Smooth muscle cell (in vitro differentiated cells): ENCODE data around the gene CNTN4. TPM values are rescaled to one million over a fixed set of nuclear protein-coding genes. Genes with fewer than 3 reads are reported as not detected.

Source experiments
- DNase-seq: peaks from one replicate; lab custom pipeline; 2025; ENCODE audit not compliant: unreplicated experiment; lab: John Stamatoyannopoulos, UW
- H2AFZ ChIP-seq: fragments of 200-600 bp; sonication (generic); 2 replicates; pipeline ENCODE4 v1.6.0; 2016; ENCODE audit warnings: antibody characterized with exemption, low read depth, mild to moderate bottlenecking
- H3F3A ChIP-seq: fragments of 200-600 bp; sonication (generic); 2 replicates; pipeline ENCODE4 v1.6.0; 2017; ENCODE audit warnings: antibody characterized with exemption, low read depth
- H3K27ac ChIP-seq: fragments of 200-600 bp; sonication (generic); 2 replicates; pipeline ENCODE4 v1.5.1; 2016; ENCODE audit warnings: low read depth, mild to moderate bottlenecking
- H3K27me3 ChIP-seq: fragments of 200-600 bp; sonication (generic); 2 replicates; pipeline ENCODE4 v1.6.1; 2016; ENCODE audit warnings: low read depth, mild to moderate bottlenecking
- H3K36me3 ChIP-seq: fragments of 200-600 bp; sonication (generic); 2 replicates; pipeline ENCODE4 v1.5.1; 2016; ENCODE audit warnings: low read depth
- H3K4me1 ChIP-seq: fragments of 200-600 bp; sonication (generic); 2 replicates; pipeline ENCODE4 v1.5.1; 2016; ENCODE audit warnings: low read depth
- H3K4me2 ChIP-seq: fragments of 200-600 bp; sonication (generic); 2 replicates; pipeline ENCODE4 v1.6.0; 2016; ENCODE audit warnings: mild to moderate bottlenecking
- H3K4me3 ChIP-seq: fragments of 200-600 bp; sonication (generic); 2 replicates; pipeline ENCODE4 v1.5.1; 2016; ENCODE audit warnings: mild to moderate bottlenecking
- H3K79me2 ChIP-seq: fragments of 200-600 bp; sonication (generic); 2 replicates; pipeline ENCODE4 v1.6.0; 2016; ENCODE audit warnings: low read depth, mild to moderate bottlenecking
- H3K9ac ChIP-seq: fragments of 200-600 bp; sonication (generic); 2 replicates; pipeline ENCODE4 v1.6.0; 2016; ENCODE audit warnings: low read depth
- H3K9me3 ChIP-seq: fragments of 200-600 bp; sonication (generic); replicated peaks from 2 replicates; pipeline ENCODE4 v1.5.1; 2016; ENCODE audit warnings: low read depth
- H4K20me1 ChIP-seq: fragments of 200-600 bp; sonication (generic); 2 replicates; pipeline ENCODE4 v1.6.0; 2016; ENCODE audit warnings: low read depth
- CTCF ChIP-seq: fragments of 200-600 bp; sonication (generic); IDR thresholded peaks from 2 replicates; pipeline ENCODE4 v1.5.1; 2017; ENCODE audit warnings: borderline replicate concordance, mild to moderate bottlenecking, antibody characterized with exemption; ENCODE audit not compliant: insufficient read depth, poor library complexity, severe bottlenecking
- WGBS: methylation state at CpG from one replicate; pipeline ENCODE4 v1.1.7; 2016; ENCODE audit warnings: low lambda C conversion rate; 5-methylcytosine and 5-hydroxymethylcytosine counted together
- polyA plus RNA-seq: library from polyadenylated mRNA; unstranded; fragments of >200 nt; fragmentation: Nextera tagmentation; extraction: Ambion mirVana; gene quantifications from 2 replicates; pipeline ENCODE4 v1.2.1, GENCODE V29; 2016
- total RNA-seq: library from RNA; depleted of rRNA; stranded (reverse); fragments of >200 nt; gene quantifications from 2 replicates; pipeline ENCODE4 v1.2.3, GENCODE V29; 2014

CNTN4 gene
- total and polyA plus RNA-seq, 2 experiments from 2014 or later, result 12.1 to 15.8 TPM

GRCh38 chr3:2889736-2890135 is 791.1 kb downstream of the CNTN4 start:
- H3K36me3 ChIP-seq, result no peaks in the 10 kb centered on the region
- peaks cover 67% of the 10 kb centered on the region for H3K27me3 ChIP-seq
- no peak overlapping the region for H3K4me2 ChIP-seq
- no peaks in the 10 kb centered on the region for H3F3A ChIP-seq
- H2AFZ ChIP-seq, result no peak overlapping the region
- H3K27ac ChIP-seq, result no peak overlapping the region
- no peak overlapping the region for H3K9ac ChIP-seq
- no peaks in the 10 kb centered on the region for H3K79me2 ChIP-seq
- 70% methylated on average over 2 of the region's 2 CpGs for whole genome bisulfite sequencing
- H3K4me1 ChIP-seq, result no peaks in the 10 kb centered on the region
- no peak for DNase-seq
- TF ChIP-seq CTCF, result no peak
- no peaks in the 10 kb centered on the region for H4K20me1 ChIP-seq
- no peak overlapping the region for H3K4me3 ChIP-seq
- no peaks in the 10 kb centered on the region for H3K9me3 ChIP-seq

- no peaks in the 10 kb centered on the region for H4K20me1 ChIP-seq
- DNase-seq, result no peak
- peaks cover 15% of the 10 kb centered on the region for H3K27me3 ChIP-seq
- H3F3A ChIP-seq, result no peaks in the 10 kb centered on the region
- H3K4me1 ChIP-seq, result no peaks in the 10 kb centered on the region
- H3K4me3 ChIP-seq, result no peak overlapping the region
- no peaks in the 10 kb centered on the region for H3K36me3 ChIP-seq
- no peak overlapping the region for H3K4me2 ChIP-seq
- no peaks in the 10 kb centered on the region for H3K9me3 ChIP-seq
- H3K79me2 ChIP-seq, result no peaks in the 10 kb centered on the region
- 62% methylated on average over 3 of the region's 3 CpGs for WGBS
- H2AFZ ChIP-seq, result no peak overlapping the region
- TF ChIP-seq CTCF, result no peak
- no peak overlapping the region for H3K9ac ChIP-seq
- no peak overlapping the region for H3K27ac ChIP-seq
Observed at GRCh38 chr3:2896308-2896939, 797.8 kb downstream of the CNTN4 start.

GRCh38 chr3:2897821-2898220 is 799.2 kb downstream of the CNTN4 start:
- no peak overlapping the region for H3K4me3 ChIP-seq
- 85% methylated on average over 4 of the region's 4 CpGs for WGBS
- H3K4me1 ChIP-seq, result no peaks in the 10 kb centered on the region
- no peak overlapping the region for H3K9ac ChIP-seq
- peaks cover under 1% of the 10 kb centered on the region for H3K27me3 ChIP-seq
- no peaks in the 10 kb centered on the region for H3K79me2 ChIP-seq
- no peaks in the 10 kb centered on the region for H3F3A ChIP-seq
- TF ChIP-seq CTCF, result no peak
- no peaks in the 10 kb centered on the region for H3K36me3 ChIP-seq
- no peak overlapping the region for H2AFZ ChIP-seq
- no peak overlapping the region for H3K4me2 ChIP-seq
- no peak for DNase-seq
- H3K9me3 ChIP-seq, result no peaks in the 10 kb centered on the region
- H4K20me1 ChIP-seq, result no peaks in the 10 kb centered on the region
- H3K27ac ChIP-seq, result no peak overlapping the region
